Measurements from ENCODE around the gene DCST2.

The DCST2 gene

DNA sequence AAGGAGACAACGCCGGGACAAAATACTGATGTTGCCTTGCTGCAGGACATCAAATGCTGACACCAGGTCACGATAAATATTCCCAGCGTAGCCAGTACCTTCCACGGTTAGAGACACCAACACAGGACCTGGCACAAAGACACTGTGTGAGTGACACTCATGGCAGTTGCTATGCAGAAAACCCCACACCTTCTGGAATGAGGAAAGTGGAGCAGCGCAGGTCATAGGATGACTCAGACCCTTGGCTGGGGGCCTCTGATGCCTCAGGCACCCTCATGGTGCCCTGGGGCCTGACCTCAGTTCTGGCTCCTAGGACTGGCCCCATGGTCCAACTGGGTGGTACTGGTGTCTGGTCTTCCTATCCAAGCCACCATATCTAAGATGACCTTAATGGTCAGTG lies 7.0 kb downstream of the DCST2 start:
- DNase-seq (ENCODE audit: low read depth) = no peak

DNA sequence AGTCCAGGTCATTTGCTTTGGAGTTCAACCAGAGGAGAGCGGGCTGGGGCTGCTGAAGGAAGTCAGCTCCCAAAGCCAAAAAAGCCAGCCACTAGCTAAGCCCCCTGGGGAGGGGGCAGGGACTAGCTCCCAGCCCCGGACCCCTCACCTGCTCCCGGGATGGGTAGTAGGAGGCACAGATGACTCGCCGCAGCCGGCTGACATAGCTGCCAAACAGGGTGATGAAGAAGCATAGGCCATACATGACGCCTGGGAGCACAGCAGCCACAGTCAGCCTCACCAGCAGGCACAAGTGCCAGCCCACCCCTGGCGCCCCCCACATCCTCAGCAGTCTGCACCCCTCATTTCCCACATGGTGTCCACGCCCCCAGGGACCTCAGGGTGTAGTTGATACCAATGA lies 7.4 kb downstream of the DCST2 start:
- DNase-seq (ENCODE audit: low read depth) = no peak

GRCh38 chr1:155024315-155024714 lies 9.3 kb downstream of the DCST2 start:
- no peak for DNase-seq (ENCODE audit: low read depth)

- no peak for DNase-seq (ENCODE audit: low read depth)
Measured at GRCh38 chr1:155023627-155024026, 10.0 kb downstream of the DCST2 start.

DNA sequence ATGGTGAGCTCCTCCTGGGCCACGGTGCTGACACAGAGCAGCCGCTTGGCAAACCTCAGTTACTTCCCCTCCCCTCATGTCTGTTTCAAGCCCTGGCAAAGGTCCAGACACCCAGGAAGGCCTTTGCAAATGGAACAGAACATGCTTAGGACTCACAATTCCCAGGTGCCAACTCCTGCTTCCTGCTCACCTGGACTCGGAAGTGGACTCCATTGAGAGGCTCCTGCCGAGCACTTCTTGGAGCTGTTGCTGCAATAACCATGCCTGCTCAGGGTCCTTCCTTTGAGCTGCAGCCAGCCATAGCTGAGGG lies 10.7 kb downstream of the DCST2 start:
- no peak for DNase-seq (ENCODE audit: low read depth)

DNA sequence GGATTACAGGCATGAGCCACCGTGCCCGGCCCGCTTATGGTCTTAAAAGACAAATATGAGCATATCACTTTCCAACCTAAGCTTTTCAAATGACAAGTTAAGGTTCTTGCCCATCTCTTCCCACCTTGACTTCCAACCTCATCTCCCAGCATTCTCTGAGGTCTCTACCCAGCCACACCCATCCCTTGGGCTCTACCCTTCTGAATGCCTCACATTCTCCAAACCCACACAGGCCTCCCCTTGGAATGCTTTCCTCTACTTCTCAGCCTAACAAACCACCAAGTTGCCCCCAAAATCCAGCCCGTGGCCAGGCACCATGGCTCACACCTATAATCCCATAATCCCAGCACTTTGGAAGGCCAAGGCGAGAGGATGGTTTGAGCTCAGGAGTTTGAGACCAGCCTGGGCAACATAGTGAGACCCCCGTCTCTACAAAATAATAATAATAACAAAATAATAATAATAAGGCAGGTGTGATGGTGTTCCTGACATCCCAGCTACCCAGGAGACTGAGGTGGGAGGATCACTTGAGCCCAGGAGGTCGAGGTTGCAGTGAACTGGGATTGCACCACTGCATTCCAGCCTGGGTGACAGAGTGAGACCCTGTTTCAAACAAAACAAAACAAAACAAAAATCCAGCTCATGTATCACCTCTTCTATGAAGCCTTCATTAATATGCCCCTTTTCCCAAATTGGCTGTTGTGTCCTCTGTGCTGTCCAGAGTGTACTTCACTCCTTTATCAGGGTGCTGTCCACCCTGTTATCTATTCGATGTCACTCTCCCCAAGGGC lies 11.2 kb downstream of the DCST2 start:
- DNase-seq (ENCODE audit: low read depth) = no peak

DNA sequence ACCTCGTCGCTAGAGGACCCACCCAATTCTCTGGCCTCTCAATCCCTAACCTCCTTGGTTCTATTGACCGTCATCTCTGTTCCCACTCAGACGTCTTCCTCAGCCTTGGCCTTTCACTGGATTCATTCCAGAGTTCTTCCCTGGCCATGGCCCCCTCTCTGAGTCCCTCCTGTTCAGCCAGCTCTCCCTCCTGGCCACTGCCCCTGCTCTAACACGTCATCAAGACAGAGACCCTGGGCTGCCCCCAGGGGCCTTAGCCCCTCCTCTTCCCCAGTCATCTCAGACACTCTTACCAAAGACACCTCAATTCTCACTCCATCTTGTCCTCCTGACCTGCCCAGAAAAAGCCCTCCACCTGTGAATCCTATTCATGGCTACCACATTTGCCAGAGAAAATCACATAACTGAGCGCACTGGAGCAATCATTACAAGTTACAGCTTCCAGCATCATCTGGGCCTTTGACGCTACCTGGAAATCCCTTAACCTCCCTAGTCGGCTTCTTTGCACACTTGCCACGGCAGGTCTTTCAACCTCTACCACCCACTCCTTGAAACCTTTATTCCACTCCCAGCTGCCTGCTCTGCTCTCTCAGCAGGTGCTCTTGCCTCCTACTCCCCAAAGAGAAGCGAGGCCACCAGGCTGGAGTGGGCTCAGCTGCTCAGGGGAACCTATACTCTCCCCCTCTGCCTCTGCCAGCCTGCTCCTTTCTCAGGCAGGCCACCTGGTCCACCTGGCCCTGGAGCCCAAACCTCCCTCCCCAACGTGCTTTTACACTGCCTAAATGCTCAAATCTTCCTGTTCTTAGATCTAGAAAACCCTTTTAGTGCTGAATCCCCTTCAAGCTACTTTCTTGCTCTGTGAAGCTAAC lies 14.0 kb downstream of the DCST2 start:
- DNase-seq (ENCODE audit: low read depth) = no peak

GRCh38 chr1:155018617-155019348 lies 14.8 kb downstream of the DCST2 start:
- DNase-seq (ENCODE audit: low read depth) = no peak

GRCh38 chr1:155017946-155018316 lies 15.7 kb downstream of the DCST2 start:
- DNase-seq (ENCODE audit: low read depth) = no peak

- peak; percentile 84 for DNase-seq (ENCODE audit: low read depth)
Measured at GRCh38 chr1:155017041-155017945, 16.3 kb downstream of the DCST2 start.

GRCh38 chr1:155016231-155016831 lies 17.2 kb downstream of the DCST2 start:
- DNase-seq (ENCODE audit: low read depth) = no peak

DNA sequence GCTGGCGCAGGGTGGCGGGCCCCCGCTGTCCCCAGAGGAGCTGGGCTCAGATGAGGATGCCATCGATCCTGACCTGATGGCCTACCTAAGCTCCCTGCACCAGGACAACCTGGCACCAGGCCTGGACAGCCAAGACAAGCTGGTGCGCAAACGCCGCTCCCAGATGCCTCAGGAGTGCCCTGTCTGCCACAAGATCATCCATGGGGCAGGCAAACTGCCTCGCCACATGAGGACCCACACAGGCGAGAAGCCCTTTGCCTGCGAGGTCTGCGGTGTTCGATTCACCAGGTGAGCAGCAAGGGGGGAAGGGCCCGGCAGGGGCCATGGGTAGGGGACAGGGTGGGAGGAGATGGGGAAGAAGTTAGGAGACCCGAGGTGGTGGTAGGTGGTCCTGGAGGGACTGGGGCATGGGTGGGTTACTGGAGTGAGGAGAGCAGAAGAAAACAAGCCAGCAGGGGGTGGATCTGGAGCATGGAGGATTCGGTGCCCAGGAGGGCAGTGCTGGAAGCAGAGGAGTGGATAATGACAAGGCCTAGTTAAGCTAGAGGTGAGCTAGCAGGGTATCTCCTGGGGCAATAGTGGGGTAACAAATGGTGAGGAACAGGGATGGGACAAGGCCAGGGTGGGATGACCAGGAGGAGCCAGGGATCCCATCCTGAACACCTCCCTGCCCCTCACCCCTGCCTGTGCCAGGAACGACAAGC lies 17.9 kb downstream of the DCST2 start:
- no peak for DNase-seq (ENCODE audit: low read depth)

- DNase-seq (ENCODE audit: low read depth) = no peak
Measured at GRCh38 chr1:155014709-155015508, 18.7 kb downstream of the DCST2 start.

DNA sequence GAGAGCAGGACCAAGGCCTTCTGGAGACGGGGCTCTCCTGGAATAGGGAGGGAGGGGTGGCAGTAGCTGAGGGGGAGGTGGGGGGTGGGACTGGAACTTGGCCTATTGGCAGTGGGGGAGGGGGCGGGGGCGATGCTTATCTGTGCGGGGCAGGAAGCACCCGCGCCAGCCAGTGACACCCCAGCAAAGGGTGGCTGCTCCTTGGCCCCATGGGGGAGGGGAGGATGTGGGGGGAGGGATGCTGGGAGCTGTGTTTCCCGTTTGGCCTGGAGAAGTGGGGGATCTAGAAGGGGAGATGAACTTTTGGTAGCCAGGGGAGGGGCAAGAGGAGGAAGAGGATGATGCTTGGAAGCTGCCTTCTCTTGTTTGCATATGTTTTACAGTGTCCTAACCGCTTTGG lies 19.9 kb downstream of the DCST2 start:
- no peak for DNase-seq (ENCODE audit: low read depth)

DNA sequence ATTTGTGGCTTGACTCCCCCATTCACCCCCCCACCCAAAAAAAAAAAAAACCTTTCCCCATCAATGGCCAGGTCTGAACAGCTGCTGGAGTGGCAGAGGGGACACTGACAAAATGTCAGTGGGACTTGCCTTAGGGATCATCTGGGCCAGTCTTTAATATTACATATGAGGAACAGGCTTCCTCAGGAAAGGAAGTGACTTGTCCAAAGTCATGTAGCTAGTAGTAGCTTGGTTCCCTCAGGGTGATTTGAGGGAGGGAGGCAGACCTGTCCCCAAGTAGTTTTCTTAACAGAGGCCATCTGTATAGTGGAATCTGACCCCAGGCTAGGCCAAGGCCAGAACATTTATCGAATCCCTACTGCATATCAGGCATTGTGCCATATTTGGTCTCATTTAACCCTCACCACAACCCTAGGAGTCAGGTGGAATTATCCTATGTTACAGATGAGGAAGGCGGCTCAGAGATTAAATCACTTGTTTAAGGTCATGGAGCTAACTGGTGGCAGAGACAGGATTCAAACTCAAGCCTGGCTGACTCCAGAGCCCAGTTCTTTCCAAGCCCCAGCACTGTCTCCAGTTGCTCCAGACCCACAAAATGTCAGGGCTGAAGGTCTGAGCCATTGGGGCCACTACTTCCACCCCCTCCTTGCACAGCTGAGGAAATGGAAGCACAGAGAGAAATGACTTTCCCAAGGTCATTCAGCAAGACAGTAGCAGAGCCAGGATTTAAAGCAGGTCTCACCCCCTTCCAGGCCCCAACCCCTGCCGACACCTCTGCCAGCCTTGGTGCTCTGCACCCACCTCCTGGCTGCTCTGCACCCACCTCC lies 20.6 kb downstream of the DCST2 start:
- DNase-seq (ENCODE audit: low read depth) = no peak

DNA sequence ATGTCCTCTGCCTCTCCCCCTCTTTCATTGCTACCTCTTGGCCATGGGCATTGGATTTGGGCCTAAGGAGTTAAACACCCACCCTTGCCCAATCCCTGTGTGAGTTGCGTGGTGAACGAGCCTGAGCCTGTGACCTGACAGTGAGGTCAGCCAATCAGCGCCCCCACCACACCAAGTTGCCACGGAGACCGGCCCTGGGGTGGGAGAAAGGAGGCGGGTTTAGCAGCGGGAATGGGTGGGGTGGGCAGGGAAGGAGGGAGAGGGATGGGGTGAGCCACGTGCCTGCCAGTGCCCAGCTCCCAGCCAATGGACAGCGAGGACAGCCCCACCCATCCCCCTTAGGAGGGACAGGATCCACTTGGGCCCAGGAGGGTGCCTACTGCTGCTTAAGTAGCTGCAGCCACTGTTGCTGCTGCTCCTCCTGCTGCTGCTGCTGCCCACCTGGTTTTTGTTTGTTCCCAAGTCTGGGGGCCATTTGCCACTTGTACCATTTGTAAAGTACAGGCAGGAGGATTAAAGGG lies 21.5 kb downstream of the DCST2 start:
- no peak for DNase-seq (ENCODE audit: low read depth)

- DNase-seq (ENCODE audit: low read depth) = no peak
Measured at GRCh38 chr1:155011437-155012025, 22.1 kb downstream of the DCST2 start.

GRCh38 chr1:155011004-155011416 lies 22.6 kb downstream of the DCST2 start:
- no peak for DNase-seq (ENCODE audit: low read depth)

Data from stimulated activated CD8-positive, alpha-beta memory T cell treated with anti-CD3 and anti-CD28 coated beads, Interleukin-4, amount 100 ng/mL, for 24 hours (primary cell).